Neutrophil (primary cell): Measurements from ENCODE around the gene ARHGAP44.
A peak's percentile ranks its signal among the peaks of the same experiment; 100 is the strongest.

Source experiments
- H3K27ac ChIP-seq: fragments of 200-600 bp; sonication (generic); 2 replicates; pipeline ENCODE4 v1.5.1; 2016; ENCODE audit warnings: mild to moderate bottlenecking, moderate library complexity
- H3K27me3 ChIP-seq: fragments of 200-600 bp; sonication (generic); 2 replicates; pipeline ENCODE4 v1.6.0; 2016; ENCODE audit warnings: mild to moderate bottlenecking
- H3K36me3 ChIP-seq: fragments of 200-600 bp; sonication (generic); 2 replicates; pipeline ENCODE4 v1.5.1; 2017
- H3K4me1 ChIP-seq, 2 experiments: fragments of 200-600 bp in 1 of 2; sonication (generic) in 1 of 2; 1 replicate in 1 of 2; 2 replicates in 1 of 2; pipeline versions ENCODE4 v1.5.1 to v1.6.1; 2013 to 2016; ENCODE audit warnings: low read depth in 1 of 2, low read length in 1 of 2, mild to moderate bottlenecking in 1 of 2, moderate library complexity in 1 of 2; ENCODE audit not compliant: control insufficient read depth in 1 of 2, insufficient read depth in 1 of 2
- H3K4me3 ChIP-seq, 2 experiments: fragments of 200-600 bp in 1 of 2; sonication (generic) in 1 of 2; 1 replicate in 1 of 2; 2 replicates in 1 of 2; pipeline ENCODE4 v1.5.1; 2013 to 2016; ENCODE audit warnings: low read depth in 1 of 2, low read length in 1 of 2, mild to moderate bottlenecking in 1 of 2, moderate library complexity in 1 of 2
- H3K9me3 ChIP-seq: fragments of 200-600 bp; sonication (generic); 2 replicates; pipeline ENCODE4 v1.5.1; 2016
- CTCF ChIP-seq: fragments of 200-600 bp; sonication (generic); IDR thresholded peaks from 2 replicates; pipeline ENCODE4 v1.5.1; 2016; ENCODE audit warnings: antibody characterized with exemption

The ARHGAP44 gene

DNA sequence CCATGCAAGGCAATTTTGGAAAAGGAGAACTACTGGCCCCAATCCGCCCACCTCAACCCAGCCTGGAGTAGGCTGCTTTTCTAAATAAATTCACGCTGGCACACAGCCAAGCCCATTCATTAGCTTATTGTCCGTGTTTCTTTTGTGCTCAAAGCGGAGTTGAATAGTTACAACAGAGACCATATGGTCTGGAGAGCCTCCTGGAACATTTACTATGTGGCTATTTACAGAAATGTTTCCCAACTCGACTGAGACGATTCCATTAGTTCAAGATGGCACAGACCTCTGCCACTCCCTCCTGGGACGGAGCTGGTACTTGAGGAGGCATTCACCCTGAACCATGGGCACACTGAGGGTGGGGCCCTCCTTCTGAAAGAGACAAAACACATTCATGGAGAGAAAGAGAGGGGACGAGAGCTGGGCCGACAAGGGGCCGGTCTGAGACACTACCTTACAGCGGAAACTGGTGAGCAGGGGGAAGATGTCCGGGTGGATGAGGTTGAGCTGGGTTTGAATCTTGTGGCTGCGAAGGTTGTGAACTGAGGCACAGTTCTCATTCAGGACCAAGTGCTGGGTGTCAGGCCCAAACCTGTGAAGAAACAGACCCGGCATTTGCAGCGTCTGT is 212.8 kb downstream of the ARHGAP44 start:
- H3K36me3 ChIP-seq: peaks cover 87% of the 10 kb centered on the region
- H3K4me1 ChIP-seq: no peaks in the 10 kb centered on the region
- no peak overlapping the region for H3K4me3 ChIP-seq
- H3K9me3 ChIP-seq: no peaks in the 10 kb centered on the region
- H3K27ac ChIP-seq: no peak overlapping the region
- H3K27me3 ChIP-seq: no peaks in the 10 kb centered on the region
- TF ChIP-seq CTCF: no peak

- Histone ChIP-seq H3K36me3 (peaks cover 87% of the 10 kb centered on the region), H3K4me3 (no peak overlapping the region), H3K4me1 (no peaks in the 10 kb centered on the region), H3K27ac (no peak overlapping the region), H3K27me3 (no peaks in the 10 kb centered on the region), H3K9me3 (no peaks in the 10 kb centered on the region)
- TF ChIP-seq CTCF: peak; percentile 62
Measured at GRCh38 chr17:13002761-13003453, 213.6 kb downstream of the ARHGAP44 start.

DNA sequence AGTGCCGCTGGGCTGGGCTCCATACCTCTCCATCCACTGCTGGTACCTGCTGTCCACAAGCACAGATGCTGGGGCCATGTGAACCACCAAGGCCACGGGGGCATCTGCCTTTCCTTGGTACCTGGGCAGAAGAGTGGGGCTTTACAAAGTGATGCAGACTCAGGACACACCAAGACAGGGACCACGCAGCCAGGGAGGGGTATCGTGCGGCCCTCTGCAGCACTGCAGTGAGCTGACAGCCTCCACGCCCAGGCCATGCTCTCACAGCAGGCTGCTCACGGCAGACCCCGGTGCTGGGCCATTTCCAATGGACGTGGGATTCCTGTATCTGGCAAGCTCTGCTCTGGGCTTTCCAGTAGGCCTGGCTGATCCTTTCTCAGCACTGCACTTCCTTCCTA is 214.2 kb downstream of the ARHGAP44 start:
- peaks cover 87% of the 10 kb centered on the region for H3K36me3 ChIP-seq
- H3K9me3 ChIP-seq: no peaks in the 10 kb centered on the region
- TF ChIP-seq CTCF: peak; percentile 6

GRCh38 chr17:13003927-13004326 is 214.6 kb downstream of the ARHGAP44 start:
- no peak overlapping the region for H3K4me3 ChIP-seq
- H3K36me3 ChIP-seq: peaks cover 86% of the 10 kb centered on the region
- no peak for TF ChIP-seq CTCF
- H3K27ac ChIP-seq: no peak overlapping the region
- no peaks in the 10 kb centered on the region for H3K4me1 ChIP-seq
- H3K9me3 ChIP-seq: no peaks in the 10 kb centered on the region
- no peaks in the 10 kb centered on the region for H3K27me3 ChIP-seq

More for the DNA sequence above, 214.2 kb downstream of the ARHGAP44 start:
- Histone ChIP-seq H3K4me1 (no peaks in the 10 kb centered on the region), H3K4me3 (no peak overlapping the region), H3K27ac (no peak overlapping the region), H3K27me3 (no peaks in the 10 kb centered on the region)

DNA sequence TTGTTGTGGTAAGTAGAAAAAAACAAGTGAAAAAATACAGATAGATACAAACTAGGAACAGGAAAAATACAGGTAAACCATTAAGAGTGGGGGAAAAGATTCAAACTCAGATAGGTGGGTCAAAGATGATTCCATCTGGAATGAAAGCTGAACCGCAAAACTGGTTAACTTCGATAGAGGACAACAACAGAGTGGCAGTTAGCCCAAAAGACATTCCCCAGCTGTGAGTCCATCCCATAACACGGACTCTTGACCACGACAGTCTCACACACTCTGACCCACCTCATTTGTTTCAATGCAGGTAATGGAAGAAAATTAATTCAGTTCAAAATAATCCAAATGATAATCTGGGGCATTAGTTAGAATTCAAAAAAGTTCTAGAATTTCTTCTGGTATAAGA is 215.0 kb downstream of the ARHGAP44 start:
- Histone ChIP-seq H3K4me3 (no peak overlapping the region), H3K9me3 (no peaks in the 10 kb centered on the region), H3K4me1 (no peaks in the 10 kb centered on the region), H3K27ac (no peak overlapping the region), H3K27me3 (no peaks in the 10 kb centered on the region), H3K36me3 (peaks cover 85% of the 10 kb centered on the region)
- TF ChIP-seq CTCF: no peak
